AG09309 (cell line): ENCODE data around the gene OXSR1.
A peak's percentile ranks its signal among the peaks of the same experiment; 100 is the strongest.

ENCODE experiments used
- DNase-seq: peaks from one replicate; pipeline ENCODE4 v3.0.0-alpha.2; 2010; ENCODE audit warnings: low read depth
- H3K4me3 ChIP-seq: 2 replicates; pipeline ENCODE4 v1.5.1; 2011; ENCODE audit warnings: mild to moderate bottlenecking, low read depth, low read length, moderate library complexity; ENCODE audit not compliant: control insufficient read depth
- TF ChIP-seq, protein P1 (sequence below): IDR thresholded peaks from 2 replicates; pipeline ENCODE4 v1.5.1; 2011; ENCODE audit warnings: mild to moderate bottlenecking, low read depth, low read length, inconsistent platforms; ENCODE audit not compliant: insufficient read depth, control insufficient read depth; ENCODE audit errors: missing control alignments

OXSR1 gene

DNA sequence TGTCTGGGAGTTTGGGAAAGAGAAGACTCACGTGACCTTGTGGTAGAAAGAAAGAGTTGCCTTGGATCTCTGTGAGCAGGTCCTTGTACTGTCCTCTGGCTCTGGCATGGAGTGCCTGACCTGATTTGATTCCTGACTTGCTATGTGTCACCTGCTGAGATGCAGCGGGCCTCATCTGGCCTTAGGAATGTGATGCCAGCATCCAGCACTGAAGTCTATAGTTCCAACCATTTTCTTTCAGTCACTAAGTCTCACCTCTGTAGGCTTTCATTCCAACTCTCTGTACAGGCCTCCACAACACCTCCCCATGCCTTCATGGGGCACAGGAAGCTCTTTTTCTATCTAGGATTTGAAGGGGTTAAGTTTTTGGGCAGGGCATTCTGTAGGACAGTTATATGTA lies 12.1 kb upstream of the OXSR1 start:
- no peak overlapping the region for H3K4me3 ChIP-seq
- no peak for DNase-seq
- TF ChIP-seq, protein P1, sequence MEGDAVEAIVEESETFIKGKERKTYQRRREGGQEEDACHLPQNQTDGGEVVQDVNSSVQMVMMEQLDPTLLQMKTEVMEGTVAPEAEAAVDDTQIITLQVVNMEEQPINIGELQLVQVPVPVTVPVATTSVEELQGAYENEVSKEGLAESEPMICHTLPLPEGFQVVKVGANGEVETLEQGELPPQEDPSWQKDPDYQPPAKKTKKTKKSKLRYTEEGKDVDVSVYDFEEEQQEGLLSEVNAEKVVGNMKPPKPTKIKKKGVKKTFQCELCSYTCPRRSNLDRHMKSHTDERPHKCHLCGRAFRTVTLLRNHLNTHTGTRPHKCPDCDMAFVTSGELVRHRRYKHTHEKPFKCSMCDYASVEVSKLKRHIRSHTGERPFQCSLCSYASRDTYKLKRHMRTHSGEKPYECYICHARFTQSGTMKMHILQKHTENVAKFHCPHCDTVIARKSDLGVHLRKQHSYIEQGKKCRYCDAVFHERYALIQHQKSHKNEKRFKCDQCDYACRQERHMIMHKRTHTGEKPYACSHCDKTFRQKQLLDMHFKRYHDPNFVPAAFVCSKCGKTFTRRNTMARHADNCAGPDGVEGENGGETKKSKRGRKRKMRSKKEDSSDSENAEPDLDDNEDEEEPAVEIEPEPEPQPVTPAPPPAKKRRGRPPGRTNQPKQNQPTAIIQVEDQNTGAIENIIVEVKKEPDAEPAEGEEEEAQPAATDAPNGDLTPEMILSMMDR: no peak

DNA sequence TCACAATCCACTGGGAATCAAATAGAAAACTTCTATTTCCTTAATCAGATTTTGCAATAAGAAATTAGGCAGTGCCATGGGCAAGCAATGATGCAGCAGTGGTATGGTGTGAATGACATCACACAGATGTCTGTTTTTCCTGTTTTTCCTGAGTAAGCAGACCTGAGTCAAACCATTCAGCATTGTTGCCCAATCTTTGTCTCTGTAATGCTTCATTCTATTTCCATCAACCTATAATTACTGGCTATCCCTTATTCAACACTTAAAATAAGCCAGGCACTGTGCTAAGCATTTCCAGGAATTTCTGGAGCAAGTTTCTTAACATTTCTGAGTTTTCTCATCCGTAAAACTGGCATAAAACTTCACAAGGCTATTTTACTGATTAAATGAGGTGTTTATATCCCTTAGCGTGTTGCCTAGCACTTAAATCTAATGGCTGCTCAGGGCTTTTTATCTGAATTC lies 11.3 kb upstream of the OXSR1 start:
- DNase-seq: peak; percentile 73
- TF ChIP-seq, protein P1: no peak
- no peak overlapping the region for H3K4me3 ChIP-seq

DNA sequence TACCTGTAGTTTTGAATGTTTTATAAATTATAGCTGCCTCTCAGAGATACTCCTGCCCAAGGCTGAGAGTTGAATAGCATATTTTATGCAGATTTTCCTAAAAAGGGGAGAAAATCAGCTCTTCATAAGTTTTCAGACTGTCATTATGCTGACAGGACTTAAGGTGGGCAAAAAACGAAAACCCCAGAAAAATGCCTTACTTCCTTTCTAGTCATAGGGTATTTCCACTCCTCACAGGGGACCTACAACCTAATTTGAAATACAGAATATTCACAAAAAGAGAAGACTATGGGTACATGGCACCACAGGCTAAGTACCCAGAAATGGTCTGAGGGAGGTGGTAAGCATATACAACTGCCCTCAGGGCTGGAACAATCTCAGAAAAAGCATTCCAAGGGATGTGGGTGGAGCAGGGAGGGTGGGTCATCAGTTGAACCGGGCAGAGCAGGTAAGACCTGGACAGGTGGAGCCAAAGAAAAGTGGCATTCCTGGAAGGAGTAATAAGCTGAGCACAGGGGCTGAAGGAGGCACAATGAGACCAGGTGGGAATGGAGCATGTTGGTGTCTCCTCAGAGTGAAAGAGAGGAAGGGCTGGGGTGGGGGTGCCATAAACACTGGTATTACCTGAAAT lies 10.6 kb upstream of the OXSR1 start:
- H3K4me3 ChIP-seq: no peak overlapping the region
- DNase-seq: no peak
- TF ChIP-seq, protein P1: no peak

DNA sequence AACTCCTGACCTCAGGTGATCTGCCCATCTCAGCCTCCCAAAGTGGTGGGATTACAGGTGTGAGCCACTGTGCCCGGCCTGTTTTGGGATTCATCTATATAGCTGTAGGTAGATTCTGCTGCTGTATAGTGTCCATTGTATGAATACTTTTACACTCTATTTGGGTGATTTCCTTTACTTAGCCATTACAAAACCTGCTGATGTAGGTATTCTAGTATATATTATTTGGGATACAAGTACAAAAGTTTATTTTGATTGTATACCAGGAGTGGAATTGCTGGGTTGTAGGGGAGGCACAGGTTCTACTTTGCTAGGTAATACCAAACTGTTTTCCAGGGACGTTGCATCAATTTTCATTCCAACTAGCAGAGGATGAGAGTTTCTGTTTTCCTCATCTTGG lies 9.5 kb upstream of the OXSR1 start:
- TF ChIP-seq, protein P1: no peak
- H3K4me3 ChIP-seq: no peak overlapping the region

DNA sequence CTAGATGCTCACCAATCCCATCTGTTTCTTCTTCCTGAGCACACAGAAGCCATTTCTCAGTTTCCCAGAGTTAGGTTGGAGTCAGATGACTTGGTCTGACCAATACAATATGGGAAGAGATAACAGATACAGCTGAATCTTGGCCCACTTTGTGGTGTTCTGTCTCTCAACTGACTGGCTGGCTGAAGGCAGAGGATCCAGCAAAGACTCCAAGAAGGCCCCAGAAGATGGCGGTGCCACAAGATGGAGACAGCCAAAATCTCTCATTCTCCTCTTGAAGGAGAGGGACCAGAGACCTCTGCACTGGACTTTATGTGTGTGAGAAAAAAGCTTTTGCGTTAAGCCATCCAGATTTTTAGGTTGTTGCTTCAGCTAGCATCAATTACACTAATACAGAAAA lies 8.2 kb upstream of the OXSR1 start:
- TF ChIP-seq, protein P1: no peak
- H3K4me3 ChIP-seq: no peak overlapping the region

More for the DNA sequence above, 9.5 kb upstream of the OXSR1 start:
- DNase-seq: no peak

DNA sequence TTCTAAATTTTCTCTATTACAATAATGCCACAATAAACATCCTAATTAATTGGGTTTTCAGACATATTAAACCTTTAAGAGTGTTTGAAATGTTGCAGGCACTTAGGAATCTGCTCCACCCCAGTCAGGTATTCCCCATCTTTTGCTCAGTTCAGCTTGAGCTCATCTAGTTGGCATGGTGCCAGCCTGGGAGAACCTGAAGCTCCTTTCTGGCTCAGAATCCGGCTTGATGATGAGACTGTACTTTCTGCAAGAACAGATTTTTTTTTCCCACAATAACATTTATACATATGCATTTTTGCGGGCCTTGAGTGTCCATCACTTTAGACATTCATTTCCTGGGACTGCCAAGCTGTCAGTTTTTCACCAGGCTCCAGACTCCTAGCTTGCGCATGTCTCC lies 7.7 kb upstream of the OXSR1 start:
- no peak for DNase-seq
- no peak overlapping the region for H3K4me3 ChIP-seq
- TF ChIP-seq, protein P1: no peak

More for the DNA sequence above, 8.2 kb upstream of the OXSR1 start:
- DNase-seq: no peak
